ENCODE data around the gene TEAD4.

DNA sequence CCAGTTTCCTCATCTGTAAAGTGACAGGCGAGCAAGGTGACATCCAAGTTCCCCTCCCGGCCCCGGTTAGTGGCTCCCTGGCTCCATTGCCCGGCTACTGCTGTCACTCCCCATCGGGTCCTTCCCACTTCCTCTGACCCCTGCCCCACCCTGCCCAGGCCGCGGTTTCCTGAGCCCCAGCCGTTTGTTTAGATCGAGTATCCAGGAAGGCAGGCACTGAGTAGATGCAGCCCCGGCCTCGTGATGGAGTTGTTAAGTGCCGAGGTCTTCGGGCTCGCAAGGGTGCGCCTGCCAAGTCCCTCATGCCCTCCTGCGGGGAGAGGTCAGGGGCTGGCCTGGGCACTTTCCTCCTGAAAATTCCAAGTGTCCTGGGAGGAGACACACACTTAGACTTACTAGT, 55.4 kb downstream of the TEAD4 start:
- TF ChIP-seq, protein P1, sequence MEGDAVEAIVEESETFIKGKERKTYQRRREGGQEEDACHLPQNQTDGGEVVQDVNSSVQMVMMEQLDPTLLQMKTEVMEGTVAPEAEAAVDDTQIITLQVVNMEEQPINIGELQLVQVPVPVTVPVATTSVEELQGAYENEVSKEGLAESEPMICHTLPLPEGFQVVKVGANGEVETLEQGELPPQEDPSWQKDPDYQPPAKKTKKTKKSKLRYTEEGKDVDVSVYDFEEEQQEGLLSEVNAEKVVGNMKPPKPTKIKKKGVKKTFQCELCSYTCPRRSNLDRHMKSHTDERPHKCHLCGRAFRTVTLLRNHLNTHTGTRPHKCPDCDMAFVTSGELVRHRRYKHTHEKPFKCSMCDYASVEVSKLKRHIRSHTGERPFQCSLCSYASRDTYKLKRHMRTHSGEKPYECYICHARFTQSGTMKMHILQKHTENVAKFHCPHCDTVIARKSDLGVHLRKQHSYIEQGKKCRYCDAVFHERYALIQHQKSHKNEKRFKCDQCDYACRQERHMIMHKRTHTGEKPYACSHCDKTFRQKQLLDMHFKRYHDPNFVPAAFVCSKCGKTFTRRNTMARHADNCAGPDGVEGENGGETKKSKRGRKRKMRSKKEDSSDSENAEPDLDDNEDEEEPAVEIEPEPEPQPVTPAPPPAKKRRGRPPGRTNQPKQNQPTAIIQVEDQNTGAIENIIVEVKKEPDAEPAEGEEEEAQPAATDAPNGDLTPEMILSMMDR (IDR thresholded peaks at IDR 0.05), result no peak
- TF ChIP-seq POLR2A (IDR thresholded peaks at IDR 0.05), result no peak
